ENCODE results near the gene TEPSIN.

TEPSIN gene

GRCh38 chr17:81237591-81238489, 1.0 kb downstream of the TEPSIN start:
- Histone ChIP-seq H3K27me3 (ENCODE audit: control insufficient read depth, insufficient read depth, low read length) (no peaks in the 10 kb centered on the region), H3K36me3 (ENCODE audit: control insufficient read depth, insufficient read depth, low read length) (no peaks in the 10 kb centered on the region), H3K4me1 (ENCODE audit: control insufficient read depth, insufficient read depth, low read length) (peaks cover 21% of the 10 kb centered on the region), H3K9me3 (ENCODE audit: control insufficient read depth, low read length) (no peaks in the 10 kb centered on the region), H3K9ac (ENCODE audit: low read length) (peak overlapping the region; percentile 79), H3K4me3 (ENCODE audit: low read length) (peak overlapping the region; percentile 82)

GRCh38 chr17:81236784-81237183, 2.1 kb downstream of the TEPSIN start:
- Histone ChIP-seq H3K9me3 (ENCODE audit: control insufficient read depth, low read length) (no peaks in the 10 kb centered on the region), H3K4me1 (ENCODE audit: control insufficient read depth, insufficient read depth, low read length) (peaks cover 18% of the 10 kb centered on the region), H3K4me3 (ENCODE audit: low read length) (no peak overlapping the region), H3K9ac (ENCODE audit: low read length) (no peak overlapping the region), H3K36me3 (ENCODE audit: control insufficient read depth, insufficient read depth, low read length) (no peaks in the 10 kb centered on the region), H3K27me3 (ENCODE audit: control insufficient read depth, insufficient read depth, low read length) (no peaks in the 10 kb centered on the region)

GRCh38 chr17:81235822-81236740, 2.8 kb downstream of the TEPSIN start:
- H3K4me3 ChIP-seq (ENCODE audit: low read length), result no peak overlapping the region
- no peak overlapping the region for H3K9ac ChIP-seq (ENCODE audit: low read length)
- no peaks in the 10 kb centered on the region for H3K9me3 ChIP-seq (ENCODE audit: control insufficient read depth, low read length)
- H3K4me1 ChIP-seq (ENCODE audit: control insufficient read depth, insufficient read depth, low read length), result peaks cover 18% of the 10 kb centered on the region
- H3K36me3 ChIP-seq (ENCODE audit: control insufficient read depth, insufficient read depth, low read length), result no peaks in the 10 kb centered on the region
- H3K27me3 ChIP-seq (ENCODE audit: control insufficient read depth, insufficient read depth, low read length), result no peaks in the 10 kb centered on the region

GRCh38 chr17:81234940-81235821, 3.7 kb downstream of the TEPSIN start:
- no peaks in the 10 kb centered on the region for H3K9me3 ChIP-seq (ENCODE audit: control insufficient read depth, low read length)
- H3K4me3 ChIP-seq (ENCODE audit: low read length), result no peak overlapping the region
- no peak overlapping the region for H3K9ac ChIP-seq (ENCODE audit: low read length)
- H3K27me3 ChIP-seq (ENCODE audit: control insufficient read depth, insufficient read depth, low read length), result no peaks in the 10 kb centered on the region
- H3K36me3 ChIP-seq (ENCODE audit: control insufficient read depth, insufficient read depth, low read length), result no peaks in the 10 kb centered on the region
- peaks cover 17% of the 10 kb centered on the region for H3K4me1 ChIP-seq (ENCODE audit: control insufficient read depth, insufficient read depth, low read length)

- Histone ChIP-seq H3K36me3 (ENCODE audit: control insufficient read depth, insufficient read depth, low read length) (no peaks in the 10 kb centered on the region), H3K4me3 (ENCODE audit: low read length) (no peak overlapping the region), H3K9me3 (ENCODE audit: control insufficient read depth, low read length) (no peaks in the 10 kb centered on the region), H3K27me3 (ENCODE audit: control insufficient read depth, insufficient read depth, low read length) (no peaks in the 10 kb centered on the region), H3K9ac (ENCODE audit: low read length) (no peak overlapping the region), H3K4me1 (ENCODE audit: control insufficient read depth, insufficient read depth, low read length) (peaks cover 11% of the 10 kb centered on the region)
Measured at GRCh38 chr17:81234506-81234855, 4.4 kb downstream of the TEPSIN start.

DNA sequence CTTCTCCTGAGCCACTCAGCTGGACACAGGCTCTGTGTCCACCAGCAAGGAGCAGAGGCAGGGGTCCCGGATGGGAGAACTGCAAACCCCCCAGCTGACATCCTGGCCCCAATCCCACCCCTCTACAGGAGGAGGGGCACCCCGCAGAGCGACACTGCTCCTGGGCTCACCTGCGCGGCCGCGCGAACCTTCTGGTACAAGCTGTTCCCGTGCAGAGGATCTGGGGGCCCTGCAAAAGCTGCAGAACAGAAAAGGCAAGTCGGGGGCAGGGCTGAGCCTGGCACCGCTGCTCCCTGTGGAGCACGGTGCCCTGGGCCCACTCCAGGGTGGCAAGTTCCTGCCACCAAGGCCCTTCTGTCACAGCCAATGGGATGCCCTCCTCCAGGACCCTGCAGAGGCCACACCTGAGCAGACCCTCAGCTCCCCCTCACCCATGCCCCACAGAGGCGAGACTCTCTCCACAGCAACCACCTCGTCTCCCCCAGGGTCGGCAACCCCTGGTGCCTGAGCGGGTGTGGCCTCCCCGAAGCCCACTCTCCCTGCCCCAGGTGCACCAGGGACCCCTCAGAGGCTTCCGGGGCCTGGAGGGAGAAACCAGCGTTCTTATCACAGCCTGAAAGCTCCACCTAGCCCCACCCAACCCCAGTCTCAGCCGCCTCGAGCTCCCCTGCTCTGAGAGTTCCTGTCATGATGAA, 4.9 kb downstream of the TEPSIN start:
- Histone ChIP-seq H3K9ac (ENCODE audit: low read length) (no peak overlapping the region), H3K36me3 (ENCODE audit: control insufficient read depth, insufficient read depth, low read length) (no peaks in the 10 kb centered on the region), H3K4me1 (ENCODE audit: control insufficient read depth, insufficient read depth, low read length) (peaks cover 11% of the 10 kb centered on the region), H3K27me3 (ENCODE audit: control insufficient read depth, insufficient read depth, low read length) (no peaks in the 10 kb centered on the region), H3K9me3 (ENCODE audit: control insufficient read depth, low read length) (no peaks in the 10 kb centered on the region), H3K4me3 (ENCODE audit: low read length) (no peak overlapping the region)

DNA sequence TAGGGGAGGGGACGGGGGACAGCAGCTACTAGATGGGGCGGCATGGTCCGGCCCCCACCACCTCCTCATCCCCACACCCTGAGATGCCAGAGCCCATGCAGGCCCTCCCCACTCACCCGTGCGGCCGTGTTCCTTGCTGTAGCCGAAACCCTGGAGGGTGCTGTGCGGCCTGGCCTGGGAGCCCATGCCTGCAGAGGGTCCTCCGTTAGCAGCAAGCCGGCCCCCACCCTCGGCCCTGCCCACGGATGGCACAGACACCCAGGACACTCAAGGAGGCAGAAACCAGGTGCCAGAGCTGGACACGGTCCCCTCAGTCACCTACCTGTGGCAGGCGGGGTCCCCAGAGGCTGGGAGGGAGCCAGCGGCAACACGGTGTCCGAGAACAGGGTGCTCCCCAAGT, 5.5 kb downstream of the TEPSIN start:
- H3K9me3 ChIP-seq (ENCODE audit: control insufficient read depth, low read length), result no peaks in the 10 kb centered on the region
- H3K4me1 ChIP-seq (ENCODE audit: control insufficient read depth, insufficient read depth, low read length), result peaks cover 11% of the 10 kb centered on the region
- no peak overlapping the region for H3K4me3 ChIP-seq (ENCODE audit: low read length)
- no peak overlapping the region for H3K9ac ChIP-seq (ENCODE audit: low read length)
- no peaks in the 10 kb centered on the region for H3K27me3 ChIP-seq (ENCODE audit: control insufficient read depth, insufficient read depth, low read length)
- no peaks in the 10 kb centered on the region for H3K36me3 ChIP-seq (ENCODE audit: control insufficient read depth, insufficient read depth, low read length)

DNA sequence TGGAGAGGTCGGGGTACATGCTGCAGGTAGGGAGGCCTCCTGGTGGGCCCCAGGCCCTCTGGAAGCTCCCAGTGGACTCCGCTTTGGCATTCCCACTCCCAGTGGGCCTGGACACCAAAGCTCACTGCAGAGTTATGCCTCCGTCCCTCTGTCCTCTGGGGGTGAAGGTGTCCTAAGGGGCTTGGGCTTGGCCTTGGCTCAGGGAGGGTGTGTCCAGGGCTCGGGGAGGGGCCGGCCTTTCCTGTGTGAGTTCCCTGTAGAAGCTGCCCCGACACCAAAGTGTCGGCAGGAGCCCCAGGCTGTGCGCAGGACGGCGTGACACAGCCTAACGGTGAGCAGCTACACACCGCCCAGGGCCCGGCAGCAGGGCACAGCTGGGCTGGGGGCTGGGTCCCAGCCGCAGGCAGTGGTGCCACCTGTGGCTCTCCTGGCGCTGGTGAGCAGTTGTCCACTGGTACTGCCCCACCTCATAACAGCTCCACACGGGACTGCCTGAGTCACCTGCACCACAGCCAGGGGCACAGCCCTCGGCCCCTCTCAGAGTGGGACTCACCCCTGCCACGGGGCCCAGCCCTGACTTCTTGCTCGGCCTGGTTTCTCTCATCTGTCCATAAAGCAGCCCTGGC, 6.1 kb downstream of the TEPSIN start:
- Histone ChIP-seq H3K9me3 (ENCODE audit: control insufficient read depth, low read length) (no peaks in the 10 kb centered on the region), H3K9ac (ENCODE audit: low read length) (no peak overlapping the region), H3K36me3 (ENCODE audit: control insufficient read depth, insufficient read depth, low read length) (no peaks in the 10 kb centered on the region), H3K27me3 (ENCODE audit: control insufficient read depth, insufficient read depth, low read length) (no peaks in the 10 kb centered on the region), H3K4me1 (ENCODE audit: control insufficient read depth, insufficient read depth, low read length) (peaks cover 6% of the 10 kb centered on the region), H3K4me3 (ENCODE audit: low read length) (no peak overlapping the region)

DNA sequence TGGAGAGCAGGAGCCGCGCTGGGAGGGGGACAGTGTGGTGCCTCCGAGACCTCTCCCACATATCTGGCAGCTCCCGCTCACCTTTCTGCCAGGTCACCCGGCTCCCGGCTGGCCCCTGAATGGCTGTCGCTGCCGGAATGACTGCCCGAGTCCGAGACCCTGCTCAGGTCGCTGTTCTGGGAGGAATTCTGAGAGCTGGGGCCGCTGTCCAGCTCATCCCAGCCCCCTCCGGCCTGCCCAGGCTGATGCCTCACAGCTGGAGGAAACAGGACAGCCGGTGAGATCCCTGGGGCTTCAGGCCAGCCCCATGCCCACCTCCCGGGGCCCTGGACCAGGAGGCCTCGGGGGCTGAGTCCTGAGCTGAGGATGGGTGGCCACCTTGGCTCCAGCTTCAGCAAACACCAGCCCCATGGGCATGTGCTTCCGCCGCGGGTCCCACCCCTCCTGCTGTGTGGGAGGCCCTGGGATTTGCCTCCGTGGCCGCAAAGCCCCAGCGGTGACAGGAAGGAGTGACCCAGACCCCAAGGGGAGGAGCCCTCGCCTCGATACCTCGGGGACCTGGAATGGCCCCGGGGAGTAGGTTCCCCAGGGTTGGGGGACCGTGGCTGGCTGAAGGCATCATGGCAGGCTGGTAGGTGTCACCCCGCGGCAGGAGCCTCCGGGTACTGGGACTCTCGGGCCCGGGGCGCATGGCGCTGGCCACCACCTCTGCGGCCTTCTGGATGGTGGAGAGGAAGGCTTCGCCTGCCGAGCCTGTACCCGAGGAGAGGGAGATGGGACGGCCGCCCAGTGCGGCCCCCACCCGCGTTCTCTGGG, 6.9 kb downstream of the TEPSIN start:
- H3K27me3 ChIP-seq (ENCODE audit: control insufficient read depth, insufficient read depth, low read length), result no peaks in the 10 kb centered on the region
- no peaks in the 10 kb centered on the region for H3K9me3 ChIP-seq (ENCODE audit: control insufficient read depth, low read length)
- no peak overlapping the region for H3K4me3 ChIP-seq (ENCODE audit: low read length)
- no peaks in the 10 kb centered on the region for H3K36me3 ChIP-seq (ENCODE audit: control insufficient read depth, insufficient read depth, low read length)
- no peaks in the 10 kb centered on the region for H3K4me1 ChIP-seq (ENCODE audit: control insufficient read depth, insufficient read depth, low read length)
- H3K9ac ChIP-seq (ENCODE audit: low read length), result no peak overlapping the region

GRCh38 chr17:81231121-81231645, 7.7 kb downstream of the TEPSIN start:
- H3K4me1 ChIP-seq (ENCODE audit: control insufficient read depth, insufficient read depth, low read length), result no peaks in the 10 kb centered on the region
- no peaks in the 10 kb centered on the region for H3K9me3 ChIP-seq (ENCODE audit: control insufficient read depth, low read length)
- no peaks in the 10 kb centered on the region for H3K27me3 ChIP-seq (ENCODE audit: control insufficient read depth, insufficient read depth, low read length)
- H3K9ac ChIP-seq (ENCODE audit: low read length), result no peak overlapping the region
- H3K4me3 ChIP-seq (ENCODE audit: low read length), result no peak overlapping the region
- H3K36me3 ChIP-seq (ENCODE audit: control insufficient read depth, insufficient read depth, low read length), result no peaks in the 10 kb centered on the region
